Femur (tissue), 1 donor: ENCODE data around the gene LRTM1.
A peak's percentile ranks its signal among the peaks of the same experiment; 100 is the strongest.

Experiments used
- DNase-seq: peaks from one replicate; pipeline ENCODE4 v3.0.0-alpha.2; 2017

LRTM1 gene

GRCh38 chr3:54928046-54928770 lies at the start of gene LRTM1:
LRTM1 (minus strand) TSS chr3:54928059; CDS start chr3:54927911, 148 bp downstream.
- no peak for DNase-seq

- DNase-seq = no peak
Observed at GRCh38 chr3:54977439-54977838, 49.6 kb upstream of the LRTM1 start.

- DNase-seq = no peak
Observed at GRCh38 chr3:54970895-54971294, 43.0 kb upstream of the LRTM1 start.

GRCh38 chr3:54969652-54970051 lies 41.8 kb upstream of the LRTM1 start:
- no peak for DNase-seq

GRCh38 chr3:54968546-54969172 lies 40.8 kb upstream of the LRTM1 start:
- DNase-seq = no peak

GRCh38 chr3:54967731-54968161 lies 39.9 kb upstream of the LRTM1 start:
- no peak for DNase-seq

- DNase-seq = no peak
Observed at GRCh38 chr3:54966979-54967378, 39.1 kb upstream of the LRTM1 start.

GRCh38 chr3:54965746-54966145 lies 37.9 kb upstream of the LRTM1 start:
- DNase-seq = no peak

- no peak for DNase-seq
Observed at GRCh38 chr3:54964081-54964480, 36.2 kb upstream of the LRTM1 start.

GRCh38 chr3:54963641-54964040 lies 35.8 kb upstream of the LRTM1 start:
- no peak for DNase-seq

- no peak for DNase-seq
Observed at GRCh38 chr3:54962200-54962599, 34.3 kb upstream of the LRTM1 start.

- DNase-seq = no peak
Observed at GRCh38 chr3:54960701-54961100, 32.8 kb upstream of the LRTM1 start.

- DNase-seq = no peak
Observed at GRCh38 chr3:54960082-54960481, 32.2 kb upstream of the LRTM1 start.

GRCh38 chr3:54957711-54958110 lies 29.9 kb upstream of the LRTM1 start:
- no peak for DNase-seq

GRCh38 chr3:54955941-54956340 lies 28.1 kb upstream of the LRTM1 start:
- DNase-seq = no peak

- no peak for DNase-seq
Observed at GRCh38 chr3:54955496-54955895, 27.6 kb upstream of the LRTM1 start.

- DNase-seq = no peak
Observed at GRCh38 chr3:54954521-54954920, 26.7 kb upstream of the LRTM1 start.

- DNase-seq = no peak
Observed at GRCh38 chr3:54954022-54954421, 26.2 kb upstream of the LRTM1 start.

GRCh38 chr3:54951405-54951804 lies 23.5 kb upstream of the LRTM1 start:
- DNase-seq = peak; percentile 89

GRCh38 chr3:54950391-54951003 lies 22.6 kb upstream of the LRTM1 start:
- DNase-seq = no peak

GRCh38 chr3:54949491-54950044 lies 21.7 kb upstream of the LRTM1 start:
- DNase-seq = no peak

GRCh38 chr3:54941690-54942362 lies 14.0 kb upstream of the LRTM1 start:
- no peak for DNase-seq

GRCh38 chr3:54940971-54941370 lies 13.1 kb upstream of the LRTM1 start:
- no peak for DNase-seq
